ENCODE measurements around the gene OTULINL. TPM values are rescaled to one million over a fixed set of nuclear protein-coding genes. Genes with fewer than 3 reads are reported as not detected.

The OTULINL gene
- total and polyA plus RNA-seq, 4 donors: 19.9 to 35.0 (median 25.5) TPM

- H3K36me3 ChIP-seq (ENCODE audit: control insufficient read depth, insufficient read depth, low read length): no peaks in the 10 kb centered on the region
- no CpG with 5 or more reads among the region's 2 CpGs for WGBS (ENCODE audit: insufficient coverage)
- no peak overlapping the region for H3K4me3 ChIP-seq (ENCODE audit: low read depth, low read length)
- H3K27me3 ChIP-seq (ENCODE audit: control insufficient read depth, insufficient read depth, low read length): no peaks in the 10 kb centered on the region
- DNase-seq (ENCODE audit: low read depth in 4 of 6, low spot score in 6 of 6): no peak
- H3K27ac ChIP-seq (ENCODE audit: low read depth, low read length): no peak overlapping the region
- no peaks in the 10 kb centered on the region for H3K9me3 ChIP-seq (ENCODE audit: control insufficient read depth, insufficient read depth, low read length)
- H3K4me1 ChIP-seq (ENCODE audit: control insufficient read depth, insufficient read depth, low read length): peaks cover 6% of the 10 kb centered on the region
Observed at GRCh38 chr5:14556015-14556414, 25.6 kb upstream of the OTULINL start.

- Histone ChIP-seq H3K36me3 (ENCODE audit: control insufficient read depth, insufficient read depth, low read length) (no peaks in the 10 kb centered on the region), H3K4me1 (ENCODE audit: control insufficient read depth, insufficient read depth, low read length) (peaks cover 6% of the 10 kb centered on the region), H3K9me3 (ENCODE audit: control insufficient read depth, insufficient read depth, low read length) (no peaks in the 10 kb centered on the region), H3K4me3 (ENCODE audit: low read depth, low read length) (no peak overlapping the region), H3K27ac (ENCODE audit: low read depth, low read length) (no peak overlapping the region), H3K27me3 (ENCODE audit: control insufficient read depth, insufficient read depth, low read length) (no peaks in the 10 kb centered on the region)
- peak in 2 of 6 donors; percentile 57 to 82 for DNase-seq (ENCODE audit: low read depth in 4 of 6, low spot score in 6 of 6)
- 45% methylated on average over 6 of the region's 8 CpGs for WGBS (ENCODE audit: insufficient coverage)
Observed at GRCh38 chr5:14557203-14557770, 24.3 kb upstream of the OTULINL start.

- H3K9me3 ChIP-seq (ENCODE audit: control insufficient read depth, insufficient read depth, low read length): no peaks in the 10 kb centered on the region
- no peak overlapping the region for H3K27ac ChIP-seq (ENCODE audit: low read depth, low read length)
- WGBS (ENCODE audit: insufficient coverage): 44% methylated on average over 5 of the region's 8 CpGs
- no peak overlapping the region for H3K4me3 ChIP-seq (ENCODE audit: low read depth, low read length)
- no peaks in the 10 kb centered on the region for H3K27me3 ChIP-seq (ENCODE audit: control insufficient read depth, insufficient read depth, low read length)
- H3K4me1 ChIP-seq (ENCODE audit: control insufficient read depth, insufficient read depth, low read length): peaks cover 6% of the 10 kb centered on the region
- peak in 2 of 6 donors; percentile 38 to 94 for DNase-seq (ENCODE audit: low read depth in 4 of 6, low spot score in 6 of 6)
- H3K36me3 ChIP-seq (ENCODE audit: control insufficient read depth, insufficient read depth, low read length): no peaks in the 10 kb centered on the region
Observed at GRCh38 chr5:14557791-14558415, 23.7 kb upstream of the OTULINL start.

GRCh38 chr5:14560091-14560595 lies 21.4 kb upstream of the OTULINL start:
- WGBS (ENCODE audit: insufficient coverage): 67% methylated on average over 1 of the region's 10 CpGs
- Histone ChIP-seq H3K27me3 (ENCODE audit: control insufficient read depth, insufficient read depth, low read length) (no peaks in the 10 kb centered on the region), H3K4me3 (ENCODE audit: low read depth, low read length) (no peak overlapping the region), H3K4me1 (ENCODE audit: control insufficient read depth, insufficient read depth, low read length) (peaks cover 6% of the 10 kb centered on the region), H3K27ac (ENCODE audit: low read depth, low read length) (no peak overlapping the region), H3K36me3 (ENCODE audit: control insufficient read depth, insufficient read depth, low read length) (no peaks in the 10 kb centered on the region), H3K9me3 (ENCODE audit: control insufficient read depth, insufficient read depth, low read length) (no peaks in the 10 kb centered on the region)
- peak in 1 of 6 donors; percentile 23 for DNase-seq (ENCODE audit: low read depth in 4 of 6, low spot score in 6 of 6)

GRCh38 chr5:14561741-14562140 lies 19.9 kb upstream of the OTULINL start:
- no peak for DNase-seq (ENCODE audit: low read depth in 4 of 6, low spot score in 6 of 6)
- Histone ChIP-seq H3K9me3 (ENCODE audit: control insufficient read depth, insufficient read depth, low read length) (no peaks in the 10 kb centered on the region), H3K27ac (ENCODE audit: low read depth, low read length) (no peak overlapping the region), H3K36me3 (ENCODE audit: control insufficient read depth, insufficient read depth, low read length) (no peaks in the 10 kb centered on the region), H3K4me3 (ENCODE audit: low read depth, low read length) (no peak overlapping the region), H3K27me3 (ENCODE audit: control insufficient read depth, insufficient read depth, low read length) (no peaks in the 10 kb centered on the region), H3K4me1 (ENCODE audit: control insufficient read depth, insufficient read depth, low read length) (peaks cover 6% of the 10 kb centered on the region)
- WGBS (ENCODE audit: insufficient coverage): no CpG with 5 or more reads among the region's 3 CpGs

GRCh38 chr5:14568333-14568732 lies 13.3 kb upstream of the OTULINL start:
- DNase-seq (ENCODE audit: low read depth in 4 of 6, low spot score in 6 of 6): no peak
- Histone ChIP-seq H3K9me3 (ENCODE audit: control insufficient read depth, insufficient read depth, low read length) (no peaks in the 10 kb centered on the region), H3K4me1 (ENCODE audit: control insufficient read depth, insufficient read depth, low read length) (no peaks in the 10 kb centered on the region), H3K27me3 (ENCODE audit: control insufficient read depth, insufficient read depth, low read length) (no peaks in the 10 kb centered on the region), H3K27ac (ENCODE audit: low read depth, low read length) (no peak overlapping the region), H3K36me3 (ENCODE audit: control insufficient read depth, insufficient read depth, low read length) (no peaks in the 10 kb centered on the region), H3K4me3 (ENCODE audit: low read depth, low read length) (no peak overlapping the region)
- no CpG with 5 or more reads among the region's 1 CpG for WGBS (ENCODE audit: insufficient coverage)

GRCh38 chr5:14569948-14570691 lies 11.5 kb upstream of the OTULINL start:
- WGBS (ENCODE audit: insufficient coverage): no CpG with 5 or more reads among the region's 4 CpGs
- no peaks in the 10 kb centered on the region for H3K27me3 ChIP-seq (ENCODE audit: control insufficient read depth, insufficient read depth, low read length)
- H3K4me3 ChIP-seq (ENCODE audit: low read depth, low read length): no peak overlapping the region
- DNase-seq (ENCODE audit: low read depth in 4 of 6, low spot score in 6 of 6): no peak
- no peak overlapping the region for H3K27ac ChIP-seq (ENCODE audit: low read depth, low read length)
- no peaks in the 10 kb centered on the region for H3K36me3 ChIP-seq (ENCODE audit: control insufficient read depth, insufficient read depth, low read length)
- peaks cover 3% of the 10 kb centered on the region for H3K4me1 ChIP-seq (ENCODE audit: control insufficient read depth, insufficient read depth, low read length)
- H3K9me3 ChIP-seq (ENCODE audit: control insufficient read depth, insufficient read depth, low read length): no peaks in the 10 kb centered on the region

GRCh38 chr5:14571901-14572300 lies 9.7 kb upstream of the OTULINL start:
- DNase-seq (ENCODE audit: low read depth in 4 of 6, low spot score in 6 of 6): peak in 3 of 6 donors; percentile 22 to 66 (median 56)
- peaks cover 3% of the 10 kb centered on the region for H3K4me1 ChIP-seq (ENCODE audit: control insufficient read depth, insufficient read depth, low read length)
- no CpG with 5 or more reads among the region's 1 CpG for WGBS (ENCODE audit: insufficient coverage)
- no peaks in the 10 kb centered on the region for H3K9me3 ChIP-seq (ENCODE audit: control insufficient read depth, insufficient read depth, low read length)
- no peaks in the 10 kb centered on the region for H3K36me3 ChIP-seq (ENCODE audit: control insufficient read depth, insufficient read depth, low read length)
- H3K27ac ChIP-seq (ENCODE audit: low read depth, low read length): no peak overlapping the region
- no peak overlapping the region for H3K4me3 ChIP-seq (ENCODE audit: low read depth, low read length)
- no peaks in the 10 kb centered on the region for H3K27me3 ChIP-seq (ENCODE audit: control insufficient read depth, insufficient read depth, low read length)

- no peak for DNase-seq (ENCODE audit: low read depth in 4 of 6, low spot score in 6 of 6)
- no peaks in the 10 kb centered on the region for H3K27me3 ChIP-seq (ENCODE audit: control insufficient read depth, insufficient read depth, low read length)
- H3K36me3 ChIP-seq (ENCODE audit: control insufficient read depth, insufficient read depth, low read length): no peaks in the 10 kb centered on the region
- no peaks in the 10 kb centered on the region for H3K9me3 ChIP-seq (ENCODE audit: control insufficient read depth, insufficient read depth, low read length)
- H3K4me1 ChIP-seq (ENCODE audit: control insufficient read depth, insufficient read depth, low read length): peaks cover 3% of the 10 kb centered on the region
- no peak overlapping the region for H3K4me3 ChIP-seq (ENCODE audit: low read depth, low read length)
- H3K27ac ChIP-seq (ENCODE audit: low read depth, low read length): peak overlapping the region; percentile 22
Observed at GRCh38 chr5:14572385-14572784, 9.2 kb upstream of the OTULINL start.
